ENCODE measurements around the gene LANCL1.

DNA sequence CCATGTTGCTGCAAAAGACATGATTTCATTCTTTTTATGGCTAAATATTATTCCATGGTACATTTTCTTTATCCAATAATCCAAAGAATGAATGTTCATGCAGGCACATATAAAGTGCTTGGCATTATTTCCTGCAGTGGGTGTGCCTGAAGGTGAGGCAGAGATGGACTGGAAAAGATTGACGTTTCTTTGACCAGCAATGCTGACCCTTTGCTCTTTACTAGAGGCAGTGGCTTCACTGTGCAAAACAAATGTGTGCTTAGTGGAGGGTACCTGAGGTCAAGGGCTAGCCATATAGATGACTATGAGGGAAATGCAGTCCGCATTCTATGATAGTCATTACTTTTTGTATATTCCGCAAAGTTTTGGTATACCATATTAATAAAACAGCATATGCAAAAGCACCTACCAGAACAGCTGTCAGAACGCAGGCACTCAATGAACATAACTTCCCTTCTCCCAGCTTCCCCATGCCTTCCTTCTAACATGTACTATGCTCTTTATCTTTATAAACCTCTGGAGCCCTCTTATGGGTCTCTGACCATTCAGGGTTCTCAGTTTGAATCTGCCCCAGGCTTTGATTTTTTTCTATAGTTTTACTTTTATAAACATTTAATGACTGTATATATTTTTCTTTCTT is 47.2 kb upstream of the LANCL1 start:
- TF ChIP-seq, protein P1, sequence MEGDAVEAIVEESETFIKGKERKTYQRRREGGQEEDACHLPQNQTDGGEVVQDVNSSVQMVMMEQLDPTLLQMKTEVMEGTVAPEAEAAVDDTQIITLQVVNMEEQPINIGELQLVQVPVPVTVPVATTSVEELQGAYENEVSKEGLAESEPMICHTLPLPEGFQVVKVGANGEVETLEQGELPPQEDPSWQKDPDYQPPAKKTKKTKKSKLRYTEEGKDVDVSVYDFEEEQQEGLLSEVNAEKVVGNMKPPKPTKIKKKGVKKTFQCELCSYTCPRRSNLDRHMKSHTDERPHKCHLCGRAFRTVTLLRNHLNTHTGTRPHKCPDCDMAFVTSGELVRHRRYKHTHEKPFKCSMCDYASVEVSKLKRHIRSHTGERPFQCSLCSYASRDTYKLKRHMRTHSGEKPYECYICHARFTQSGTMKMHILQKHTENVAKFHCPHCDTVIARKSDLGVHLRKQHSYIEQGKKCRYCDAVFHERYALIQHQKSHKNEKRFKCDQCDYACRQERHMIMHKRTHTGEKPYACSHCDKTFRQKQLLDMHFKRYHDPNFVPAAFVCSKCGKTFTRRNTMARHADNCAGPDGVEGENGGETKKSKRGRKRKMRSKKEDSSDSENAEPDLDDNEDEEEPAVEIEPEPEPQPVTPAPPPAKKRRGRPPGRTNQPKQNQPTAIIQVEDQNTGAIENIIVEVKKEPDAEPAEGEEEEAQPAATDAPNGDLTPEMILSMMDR (IDR thresholded peaks at IDR 0.05) = no peak
- no peak for TF ChIP-seq POLR2A (IDR thresholded peaks at IDR 0.05)
